ENCODE measurements around the gene MED19. TPM values are rescaled to one million over a fixed set of nuclear protein-coding genes. Genes with fewer than 3 reads are reported as not detected.
A peak's percentile ranks its signal among the peaks of the same experiment; 100 is the strongest.
"Not testable (repeated sequence)": the region's sequence is repeated elsewhere in the genome, so short reads cannot be mapped to it uniquely, and the experiment has no call there.

Gene MED19
- total RNA-seq, 2 experiments from 2014 or later: 13.7 to 14.9 TPM

- Mint-ChIP-seq H3K9me3 (no peaks in the 10 kb centered on the region), H3K27ac (peak overlapping the region; percentile 88), H3K4me1 (ENCODE audit: low read depth) (peaks cover 44% of the 10 kb centered on the region), H3K4me3 (peak overlapping the region; percentile 96), H3K27me3 (no peaks in the 10 kb centered on the region), H3K36me3 (ENCODE audit: low read depth) (peaks cover 36% of the 10 kb centered on the region)
- intact Hi-C loops (cut with DNase I, micrococcal nuclease): loop anchor here (2.0 to 10.0 kb wide), 8 partner anchors 25 to 871 kb away; partner anchors contain the start of genes LPXN (in 1 of the 2), P2RX3 (in 1 of the 2), SSRP1 (in 1 of the 2) and TIMM10 (in 1 of the 2)
- DNase-seq: no peak
- Histone ChIP-seq H3K4me3 (ENCODE audit: low read length) (no peak overlapping the region), H3K27ac (ENCODE audit: low read depth in 1 of 2, low read length in 2 of 2) (no peak overlapping the region), H3K36me3 (ENCODE audit: insufficient read depth, low read length) (peaks cover under 1% of the 10 kb centered on the region), H3K27me3 (ENCODE audit: control insufficient read depth in 1 of 2, insufficient read depth in 2 of 2, low read length in 2 of 2) (no peaks in the 10 kb centered on the region), H3K4me1 (ENCODE audit: insufficient read depth, low read length) (peaks cover 30% of the 10 kb centered on the region), H3K9me3 (ENCODE audit: control insufficient read depth in 1 of 2, insufficient read depth in 1 of 2, low read length in 2 of 2) (no peaks in the 10 kb centered on the region)
- ChIA-PET CTCF (interaction anchor here (0.9 to 1.6 kb wide), 3 partner anchors 37 to 187 kb away, joined by 3 to 9 read pairs (median 3); partner anchors contain the start of gene BTBD18), POLR2A (interaction anchor here (1.1 to 3.1 kb wide), 2 partner anchors 28 to 64 kb away, joined by 4 to 18 read pairs; partner anchors contain the start of genes SELENOH and YPEL4)
- no peak for ATAC-seq (ENCODE audit: poor library complexity)
- TF ChIP-seq CTCF (IDR thresholded peaks at IDR 0.05): no peak
These were observed 1.8 kb upstream of the MED19 start for GRCh38 chr11:57713835-57714234.

GRCh38 chr11:57712256-57713150 is 488 bp upstream of the MED19 start, which contains the start of gene TMX2:
Gene TMX2, plus strand, starts transcription at chr11:57712593. Its CDS starts 26 bp downstream, at chr11:57712619.
- intact Hi-C loops (cut with DNase I, micrococcal nuclease): loop anchor here (1.0 to 10.0 kb wide), 12 partner anchors 26 to 872 kb away; partner anchors contain the start of genes LPXN (in 1 of the 2), P2RX3 (in 1 of the 2), SELENOH (in 1 of the 2) and SSRP1 (in 1 of the 2)
- H3K27ac Mint-ChIP-seq: peak within 1 kb of the TSS; percentile 88
- no peaks in the 10 kb centered on the region for H3K27me3 Mint-ChIP-seq
- ATAC-seq (ENCODE audit: poor library complexity) (peak; percentile 89), DNase-seq (peak; percentile 79 to 97 (median 84))
- H3K36me3 Mint-ChIP-seq (ENCODE audit: low read depth): peaks cover 35% of the 10 kb centered on the region
- POLR2A ChIA-PET: interaction anchor here (0.5 to 3.2 kb wide), 15 partner anchors 8 to 1584 kb away, joined by 3 to 40 read pairs (median 5); partner anchors contain the start of genes CLP1, LPXN, SELENOH and ZDHHC5
- peaks cover 53% of the 10 kb centered on the region for H3K4me1 Mint-ChIP-seq (ENCODE audit: low read depth)
- no peak for TF ChIP-seq CTCF (IDR thresholded peaks at IDR 0.05)
- peak within 1 kb of the TSS; percentile 95 for H3K4me3 ChIP-seq (ENCODE audit: low read length)
- peaks cover 5% of the 10 kb centered on the region for H3K36me3 ChIP-seq (ENCODE audit: insufficient read depth, low read length)
- no peaks in the 10 kb centered on the region for H3K27me3 ChIP-seq (ENCODE audit: control insufficient read depth in 1 of 2, insufficient read depth in 2 of 2, low read length in 2 of 2)
- H3K27ac ChIP-seq (ENCODE audit: low read depth in 1 of 2, low read length in 2 of 2): peak within 1 kb of the TSS; percentile 85 to 95
- peaks cover 30% of the 10 kb centered on the region for H3K4me1 ChIP-seq (ENCODE audit: insufficient read depth, low read length)
- H3K9me3 Mint-ChIP-seq: no peaks in the 10 kb centered on the region
- H3K4me3 Mint-ChIP-seq: peak within 1 kb of the TSS; percentile 96
- CTCF ChIA-PET: interaction anchor here (1.1 to 2.3 kb wide), 2 partner anchors 88 to 144 kb away, joined by 4 to 10 read pairs; partner anchors contain the start of gene UBE2L6
- H3K9me3 ChIP-seq (ENCODE audit: control insufficient read depth in 1 of 2, insufficient read depth in 1 of 2, low read length in 2 of 2): no peaks in the 10 kb centered on the region

- Histone ChIP-seq H3K36me3 (ENCODE audit: insufficient read depth, low read length) (peaks cover 5% of the 10 kb centered on the region), H3K27me3 (ENCODE audit: control insufficient read depth in 1 of 2, insufficient read depth in 2 of 2, low read length in 2 of 2) (no peaks in the 10 kb centered on the region), H3K27ac (ENCODE audit: low read depth in 1 of 2, low read length in 2 of 2) (no peak overlapping the region), H3K4me1 (ENCODE audit: insufficient read depth, low read length) (peaks cover 28% of the 10 kb centered on the region), H3K9me3 (ENCODE audit: control insufficient read depth in 1 of 2, insufficient read depth in 1 of 2, low read length in 2 of 2) (no peaks in the 10 kb centered on the region), H3K4me3 (ENCODE audit: low read length) (no peak overlapping the region)
- peaks cover 53% of the 10 kb centered on the region for H3K4me1 Mint-ChIP-seq (ENCODE audit: low read depth)
- no peak for TF ChIP-seq CTCF (IDR thresholded peaks at IDR 0.05)
- H3K4me3 Mint-ChIP-seq: peak overlapping the region; percentile 73
- POLR2A ChIA-PET: interaction anchor here (3.2 kb wide), 1 partner anchor 32 kb away, joined by 40 read pairs; the partner anchor contains the start of gene SELENOH
- CTCF ChIA-PET: interaction anchor here (1.5 kb wide), 1 partner anchor 91 kb away, joined by 4 read pairs; no protein-coding TSS in a partner anchor
- H3K9me3 Mint-ChIP-seq: no peaks in the 10 kb centered on the region
- ATAC-seq (ENCODE audit: poor library complexity) (no peak), DNase-seq (no peak)
- intact Hi-C loops (cut with DNase I, micrococcal nuclease): loop anchor here (2.0 to 10.0 kb wide), 5 partner anchors 51 to 875 kb away; partner anchors contain the start of genes LPXN (in 1 of the 2), P2RX3 (in 1 of the 2), SSRP1 (in 1 of the 2) and UBE2L6 (in 1 of the 2)
- no peaks in the 10 kb centered on the region for H3K27me3 Mint-ChIP-seq
- peak overlapping the region; percentile 59 for H3K27ac Mint-ChIP-seq
- H3K36me3 Mint-ChIP-seq (ENCODE audit: low read depth): peaks cover 36% of the 10 kb centered on the region
These were observed 2.1 kb downstream of the MED19 start for GRCh38 chr11:57709802-57710367.

- H3K36me3 ChIP-seq (ENCODE audit: insufficient read depth, low read length): peaks cover 28% of the 10 kb centered on the region
- ATAC-seq (ENCODE audit: poor library complexity); H3K4me3 ChIP-seq (ENCODE audit: low read length); H3K4me3 Mint-ChIP-seq; H3K27ac Mint-ChIP-seq; POLR2A ChIA-PET; H3K27me3 ChIP-seq (ENCODE audit: control insufficient read depth in 1 of 2, insufficient read depth in 2 of 2, low read length in 2 of 2); H3K27me3 Mint-ChIP-seq; H3K27ac ChIP-seq (ENCODE audit: low read depth in 1 of 2, low read length in 2 of 2); intact Hi-C loops (cut with DNase I, micrococcal nuclease); H3K4me1 ChIP-seq (ENCODE audit: insufficient read depth, low read length); DNase-seq; H3K9me3 Mint-ChIP-seq; H3K9me3 ChIP-seq (ENCODE audit: control insufficient read depth in 1 of 2, insufficient read depth in 1 of 2, low read length in 2 of 2): not testable (repeated sequence)
- Mint-ChIP-seq H3K4me1 (ENCODE audit: low read depth) (peaks cover 17% of the 10 kb centered on the region), H3K36me3 (ENCODE audit: low read depth) (peaks cover 54% of the 10 kb centered on the region)
- CTCF ChIA-PET: interaction anchor here (3.3 kb wide), 1 partner anchor 95 kb away, joined by 12 read pairs; no protein-coding TSS in a partner anchor
These were observed 6.6 kb downstream of the MED19 start for GRCh38 chr11:57705432-57705831.

Data from CD4-positive, alpha-beta T cell (primary cell).